H1 (cell line): ENCODE measurements around the gene ABCC9. TPM values are rescaled to one million over a fixed set of nuclear protein-coding genes. Genes with fewer than 3 reads are reported as not detected.

ENCODE experiments used
- CTCF ChIA-PET: fragments of 300-600 bp; sonication (Branson Sonifier 250); formaldehyde crosslinking; loops from one replicate; lab custom pipeline; 2021; ENCODE audit not compliant: partially characterized antibody; lab: Charles Lee
- POLR2A ChIA-PET: fragments of 300-600 bp; sonication (Branson Sonifier 250); formaldehyde crosslinking; loops from one replicate; lab custom pipeline; 2021; ENCODE audit warnings: inconsistent platforms; ENCODE audit not compliant: partially characterized antibody; lab: Charles Lee
- DNase-seq, 2 experiments: peaks; one replicate each; pipeline versions ENCODE4 v3.0.0 to v3.0.0-alpha.2; 2010 to 2022; ENCODE audit warnings: low spot score in 2 of 2, low read depth in 1 of 2, mixed read lengths in 1 of 2
- FAIRE-seq: peaks from 2 replicates; lab custom pipeline; 2011; peaks lifted over from hg19 to GRCh38; lab: Jason Lieb, UNC
- H2AFZ ChIP-seq: 2 replicates; pipeline ENCODE4 v1.8.1; 2012; ENCODE audit warnings: low read length, inconsistent platforms
- H2AK5ac ChIP-seq: 2 replicates; pipeline ENCODE4 v1.6.1; 2013; ENCODE audit warnings: low read depth, low read length
- H2BK120ac ChIP-seq: replicated peaks from 2 replicates; pipeline ENCODE3; 2013; ENCODE audit warnings: low read depth, low read length, inconsistent platforms
- H2BK12ac ChIP-seq: 2 replicates; pipeline ENCODE4 v1.6.1; 2013; ENCODE audit warnings: low read depth, low read length
- H2BK15ac ChIP-seq: 2 replicates; pipeline ENCODE4 v1.6.1; 2013; ENCODE audit warnings: low read length
- H2BK20ac ChIP-seq: 2 replicates; pipeline ENCODE4 v1.6.1; 2013; ENCODE audit warnings: low read length
- H2BK5ac ChIP-seq: 2 replicates; pipeline ENCODE4 v1.6.1; 2013; ENCODE audit warnings: low read depth, low read length
- H3K14ac ChIP-seq: 2 replicates; pipeline ENCODE4 v1.6.1; 2013; ENCODE audit warnings: inconsistent platforms; ENCODE audit not compliant: insufficient read length
- H3K18ac ChIP-seq: 2 replicates; pipeline ENCODE4 v1.6.1; 2013; ENCODE audit warnings: low read length; ENCODE audit errors: extremely low read depth
- H3K23ac ChIP-seq: 2 replicates; pipeline ENCODE4 v1.6.1; 2013; ENCODE audit warnings: inconsistent platforms; ENCODE audit not compliant: insufficient read length
- H3K23me2 ChIP-seq: 2 replicates; pipeline ENCODE4 v1.6.1; 2013; ENCODE audit warnings: low read depth, low read length
- H3K27ac ChIP-seq: 2 replicates; pipeline ENCODE4 v1.6.1; 2011; ENCODE audit warnings: low read depth, low read length, inconsistent platforms
- H3K27me3 ChIP-seq, 4 experiments: replicated peaks in 1 of 4; 1 replicate in 1 of 4; 2 replicates in 3 of 4; pipeline versions ENCODE4 v1.6.1 to v1.8.1; 2011 to 2013; ENCODE audit warnings: low read length in 3 of 4, mild to moderate bottlenecking in 3 of 4, inconsistent platforms in 2 of 4, mixed read lengths in 2 of 4, moderate library complexity in 1 of 4; ENCODE audit not compliant: control insufficient read depth in 3 of 4, insufficient read depth in 3 of 4; ENCODE audit errors: extremely low read depth in 1 of 4
- H3K36me3 ChIP-seq, 4 experiments: 2 replicates each; pipeline versions ENCODE4 v1.6.1 to v1.8.1; 2011 to 2013; ENCODE audit warnings: mild to moderate bottlenecking in 4 of 4, low read length in 3 of 4, moderate library complexity in 2 of 4, control low read depth in 1 of 4, inconsistent platforms in 1 of 4; ENCODE audit not compliant: insufficient read depth in 4 of 4, control insufficient read depth in 2 of 4
- H3K4ac ChIP-seq: replicated peaks from 2 replicates; pipeline ENCODE3; 2013; ENCODE audit warnings: low read length, low read depth, mixed read lengths, inconsistent platforms; ENCODE audit not compliant: insufficient read length
- H3K4me1 ChIP-seq, 4 experiments: replicated peaks in 1 of 4; 1 replicate in 1 of 4; 2 replicates in 3 of 4; pipeline versions ENCODE4 v1.6.1 to v1.8.1; 2011 to 2013; ENCODE audit warnings: low read length in 3 of 4, inconsistent platforms in 2 of 4, mixed read lengths in 1 of 4; ENCODE audit not compliant: insufficient read depth in 4 of 4, control insufficient read depth in 3 of 4
- H3K4me2 ChIP-seq, 2 experiments: 2 replicates each; pipeline versions ENCODE4 v1.6.1 to v1.8.1; 2011 to 2013; ENCODE audit warnings: low read depth in 2 of 2, low read length in 2 of 2, control low read depth in 1 of 2, inconsistent platforms in 1 of 2, mild to moderate bottlenecking in 1 of 2; ENCODE audit not compliant: insufficient read depth in 1 of 2
- H3K4me3 ChIP-seq, 4 experiments: fragments of 200-600, 300-600 bp in 1 of 4; sonication (generic), shearing (Covaris generic), sonication (Bioruptor Twin) in 1 of 4; 2 replicates each; pipeline versions ENCODE4 v1.5.1 to v1.8.1; 2011 to 2016; ENCODE audit warnings: low read length in 4 of 4, low read depth in 3 of 4, control low read depth in 2 of 4, inconsistent platforms in 2 of 4, mild to moderate bottlenecking in 2 of 4, mixed read lengths in 1 of 4, moderate library complexity in 1 of 4; ENCODE audit not compliant: insufficient read depth in 2 of 4; ENCODE audit errors: extremely low read depth in 1 of 4
- H3K56ac ChIP-seq: replicated peaks from 2 replicates; pipeline ENCODE3; 2013; ENCODE audit warnings: low read depth, mild to moderate bottlenecking, mixed read lengths, low read length, inconsistent platforms; ENCODE audit not compliant: insufficient read length
- H3K79me1 ChIP-seq: 2 replicates; pipeline ENCODE4 v1.6.1; 2013; ENCODE audit warnings: low read depth, low read length, control low read depth
- H3K79me2 ChIP-seq, 2 experiments: 2 replicates each; pipeline versions ENCODE4 v1.6.1 to v1.8.1; 2012 to 2013; ENCODE audit warnings: low read length in 2 of 2, mild to moderate bottlenecking in 2 of 2, inconsistent platforms in 1 of 2; ENCODE audit not compliant: insufficient read depth in 2 of 2, control insufficient read depth in 1 of 2
- H3K9ac ChIP-seq, 4 experiments: replicated peaks in 1 of 4; 1 replicate in 1 of 4; 2 replicates in 3 of 4; pipeline versions ENCODE4 v1.6.1 to v1.8.1; 2011 to 2013; ENCODE audit warnings: low read depth in 3 of 4, low read length in 3 of 4, control low read depth in 2 of 4, mild to moderate bottlenecking in 2 of 4, moderate library complexity in 2 of 4, inconsistent platforms in 1 of 4; ENCODE audit errors: extremely low read depth in 1 of 4
- H3K9me3 ChIP-seq, 2 experiments: 2 replicates each; pipeline versions ENCODE4 v1.6.1 to v1.8.1; 2012 to 2013; ENCODE audit warnings: mild to moderate bottlenecking in 2 of 2, moderate library complexity in 2 of 2, control low read depth in 1 of 2, inconsistent platforms in 1 of 2, low read depth in 1 of 2, low read length in 1 of 2, mixed read lengths in 1 of 2; ENCODE audit not compliant: insufficient read depth in 2 of 2
- H4K20me1 ChIP-seq, 2 experiments: replicated peaks in 1 of 2; 2 replicates each; pipeline versions ENCODE3 to v1.8.1; 2011 to 2013; ENCODE audit warnings: inconsistent platforms in 2 of 2, low read length in 2 of 2, mild to moderate bottlenecking in 1 of 2; ENCODE audit not compliant: insufficient read depth in 2 of 2, control insufficient read depth in 1 of 2
- H4K5ac ChIP-seq: 2 replicates; pipeline ENCODE4 v1.6.1; 2013; ENCODE audit warnings: low read length, low read depth, mixed read lengths, inconsistent platforms; ENCODE audit not compliant: insufficient read length
- H4K8ac ChIP-seq: 2 replicates; pipeline ENCODE4 v1.8.0; 2013; ENCODE audit warnings: mild to moderate bottlenecking, moderate library complexity, low read length, inconsistent platforms; ENCODE audit not compliant: insufficient read depth; ENCODE audit errors: extremely low read depth
- H4K91ac ChIP-seq: replicated peaks from 2 replicates; pipeline ENCODE3; 2013; ENCODE audit warnings: low read length, mixed read lengths, inconsistent platforms; ENCODE audit not compliant: insufficient read length
- CHD2 ChIP-seq: IDR thresholded peaks from 2 replicates; pipeline ENCODE4 v1.6.1; 2012; ENCODE audit warnings: low read length, improper control_type of control experiment
- CTBP2 ChIP-seq: IDR thresholded peaks from 2 replicates; pipeline ENCODE4 v1.7.0; 2011; ENCODE audit warnings: borderline replicate concordance, mild to moderate bottlenecking, moderate library complexity, mixed read lengths, low read length; ENCODE audit not compliant: insufficient read depth, insufficient read length
- HDAC6 ChIP-seq: IDR thresholded peaks from one replicate; pipeline ENCODE4 v1.7.1; 2012; ENCODE audit warnings: low read depth, mild to moderate bottlenecking, inconsistent platforms, low read length, moderate library complexity
- KDM1A ChIP-seq: fragments of 200-600, 300-600 bp; sonication (generic); IDR thresholded peaks from 2 replicates; pipeline ENCODE4 v1.7.1; 2016; ENCODE audit warnings: mild to moderate bottlenecking, low read length, borderline replicate concordance
- RBBP5 ChIP-seq: IDR thresholded peaks from 2 replicates; pipeline ENCODE4 v1.7.1; 2012; ENCODE audit warnings: low read depth, mild to moderate bottlenecking, inconsistent platforms, low read length, moderate library complexity, borderline replicate concordance
- SAP30 ChIP-seq: fragments of 300-600 bp; sonication (generic); IDR thresholded peaks from 2 replicates; pipeline ENCODE4 v1.7.1; 2012; ENCODE audit warnings: low read length, moderate library complexity, mild to moderate bottlenecking, inconsistent platforms; ENCODE audit not compliant: insufficient read depth, insufficient replicate concordance
- TAF7 ChIP-seq: optimal IDR thresholded peaks from 2 replicates; pipeline ENCODE3; 2011; ENCODE audit warnings: low read depth, mild to moderate bottlenecking, inconsistent platforms, low read length, moderate library complexity, borderline replicate concordance
- TCF12 ChIP-seq: IDR thresholded peaks from 2 replicates; pipeline ENCODE4 v1.6.1; 2011; ENCODE audit warnings: low read depth, mild to moderate bottlenecking, low read length
- WGBS, 2 experiments: shearing (Covaris generic) in 1 of 2; methylation state at CpG; one replicate each; pipeline versions ENCODE4 v1.1.6 to v1.1.7; 2013 to 2015; ENCODE audit warnings: low lambda C conversion rate in 2 of 2, mixed read lengths in 2 of 2, inconsistent platforms in 1 of 2, low coverage in 1 of 2, missing lambda C conversion rate in 1 of 2; ENCODE audit not compliant: insufficient replicate concordance in 2 of 2, insufficient coverage in 1 of 2, insufficient read length in 1 of 2; ENCODE audit errors: extremely low coverage in 1 of 2, missing lambda C conversion rate in 1 of 2; 5-methylcytosine and 5-hydroxymethylcytosine counted together
- polyA plus RNA-seq, 7 experiments: library from polyadenylated mRNA; depleted of rRNA in 3 of 7; stranded (reverse) in 5 of 7; unstranded in 2 of 7; fragments of >200 nt in 5 of 7; fragments of 200-250 nt in 2 of 7; gene quantifications; 1 replicate in 5 of 7; 2 replicates in 1 of 7; 4 replicates in 1 of 7; pipeline versions ENCODE4 v1.2.1 to v1.2.3, GENCODE V29; 2011 to 2013; ENCODE audit warnings: missing spikeins in 2 of 7, mixed read lengths in 2 of 7
- total RNA-seq: library from RNA; stranded (reverse); fragmentation: NEBNext Ultra II Directional; extraction: Animal tissue kit (Norgen Biotek cat#: 25700); gene quantifications from 2 replicates; pipeline ENCODE4 v1.2.1, GENCODE V29; 2021
- TF ChIP-seq, protein P1 (sequence below): IDR thresholded peaks from 2 replicates; pipeline ENCODE4 v1.6.1; 2012; ENCODE audit warnings: inconsistent platforms

The ABCC9 gene
- total and polyA plus RNA-seq, 2 of the 8 experiments (the other 6 are each of a cell fraction or from before 2014, with no cell fraction given), result under 0.01 TPM; not detected in 1

DNA sequence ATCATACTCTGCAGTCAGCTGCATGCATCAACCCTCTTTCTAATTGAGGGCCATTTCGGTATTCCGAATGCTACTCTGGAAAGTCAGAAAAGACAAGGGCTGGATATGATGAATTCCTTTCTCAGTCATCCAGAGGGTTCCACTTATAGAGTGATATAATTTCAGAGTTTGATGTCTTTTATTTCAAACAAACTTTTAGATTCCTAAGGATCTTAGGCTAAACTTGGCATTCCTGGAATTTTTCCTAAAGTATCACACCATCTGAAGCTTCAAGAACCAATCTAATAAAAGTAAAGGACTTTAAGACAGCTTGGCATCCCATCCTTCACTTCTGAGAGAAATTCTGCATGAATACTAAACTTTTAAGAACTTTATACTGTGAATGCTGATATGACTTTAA lies 97.4 kb downstream of the ABCC9 start:
- WGBS, 2 experiments, result 95% methylated on average over 2 of the region's 2 CpGs; no CpG with 5 or more reads in 1 of the 2 experiments
- H3K9me3 ChIP-seq, result no peaks in the 10 kb centered on the region
- CTCF ChIA-PET, result interaction anchor here (1.1 kb wide), 1 partner anchor 155 kb away, joined by 3 read pairs; no protein-coding TSS in a partner anchor
- H3K23me2 ChIP-seq, result no peaks in the 10 kb centered on the region
- H3K79me2 ChIP-seq, result no peaks in the 10 kb centered on the region
- no peak overlapping the region for H3K4ac ChIP-seq
- H2AFZ ChIP-seq, result no peak overlapping the region
- TF ChIP-seq CHD2, result no peak
- TF ChIP-seq, protein P1, sequence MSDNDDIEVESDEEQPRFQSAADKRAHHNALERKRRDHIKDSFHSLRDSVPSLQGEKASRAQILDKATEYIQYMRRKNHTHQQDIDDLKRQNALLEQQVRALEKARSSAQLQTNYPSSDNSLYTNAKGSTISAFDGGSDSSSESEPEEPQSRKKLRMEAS, result no peak
- no peak for TF ChIP-seq KDM1A
- TF ChIP-seq TAF7, result no peak
- no peak for TF ChIP-seq HDAC6
- no peak for TF ChIP-seq TCF12
- TF ChIP-seq SAP30, result no peak
- no peak for TF ChIP-seq RBBP5
- TF ChIP-seq CTBP2, result no peak
- TF ChIP-seq, all 59 proteins: peak for 0
- no peaks in the 10 kb centered on the region for H3K79me1 ChIP-seq
- no peak overlapping the region for H2BK5ac ChIP-seq
- DNase-seq, result no peak
- H3K4me1 ChIP-seq, result no peaks in the 10 kb centered on the region
- no peak overlapping the region for H3K4me3 ChIP-seq
- no peak overlapping the region for H3K56ac ChIP-seq
- H3K36me3 ChIP-seq, result no peaks in the 10 kb centered on the region
- H3K14ac ChIP-seq, result no peak overlapping the region
- H2BK15ac ChIP-seq, result no peak overlapping the region
- H4K91ac ChIP-seq, result no peak overlapping the region
- no peak overlapping the region for H2BK120ac ChIP-seq
- H4K20me1 ChIP-seq, result no peaks in the 10 kb centered on the region
- no peak overlapping the region for H2BK20ac ChIP-seq
- H3K18ac ChIP-seq, result no peak overlapping the region
- no peak overlapping the region for H2AK5ac ChIP-seq
- H3K23ac ChIP-seq, result no peak overlapping the region
- H2BK12ac ChIP-seq, result no peak overlapping the region
- FAIRE-seq, result no peak
- H3K9ac ChIP-seq, result no peak overlapping the region
- POLR2A ChIA-PET, result no interaction called here
- no peak overlapping the region for H3K27ac ChIP-seq
- H4K5ac ChIP-seq, result no peak overlapping the region
- no peaks in the 10 kb centered on the region for H3K27me3 ChIP-seq
- no peak overlapping the region for H3K4me2 ChIP-seq
- no peak overlapping the region for H4K8ac ChIP-seq
